Tongue (tissue), 2 donors: ENCODE data around the gene WDR82. TPM values are rescaled to one million over a fixed set of nuclear protein-coding genes. Genes with fewer than 3 reads are reported as not detected.

Experiments used
- DNase-seq: peaks from one replicate; pipeline ENCODE4 v3.0.0-alpha.2; 2015
- total RNA-seq: library from RNA; depleted of rRNA; stranded (reverse); fragments of >200 nt; gene quantifications from one replicate; pipeline ENCODE4 v1.2.3, GENCODE V29; 2014

Gene WDR82
- total RNA-seq, 1 donor from 2014 or later: 95.1 TPM

DNA sequence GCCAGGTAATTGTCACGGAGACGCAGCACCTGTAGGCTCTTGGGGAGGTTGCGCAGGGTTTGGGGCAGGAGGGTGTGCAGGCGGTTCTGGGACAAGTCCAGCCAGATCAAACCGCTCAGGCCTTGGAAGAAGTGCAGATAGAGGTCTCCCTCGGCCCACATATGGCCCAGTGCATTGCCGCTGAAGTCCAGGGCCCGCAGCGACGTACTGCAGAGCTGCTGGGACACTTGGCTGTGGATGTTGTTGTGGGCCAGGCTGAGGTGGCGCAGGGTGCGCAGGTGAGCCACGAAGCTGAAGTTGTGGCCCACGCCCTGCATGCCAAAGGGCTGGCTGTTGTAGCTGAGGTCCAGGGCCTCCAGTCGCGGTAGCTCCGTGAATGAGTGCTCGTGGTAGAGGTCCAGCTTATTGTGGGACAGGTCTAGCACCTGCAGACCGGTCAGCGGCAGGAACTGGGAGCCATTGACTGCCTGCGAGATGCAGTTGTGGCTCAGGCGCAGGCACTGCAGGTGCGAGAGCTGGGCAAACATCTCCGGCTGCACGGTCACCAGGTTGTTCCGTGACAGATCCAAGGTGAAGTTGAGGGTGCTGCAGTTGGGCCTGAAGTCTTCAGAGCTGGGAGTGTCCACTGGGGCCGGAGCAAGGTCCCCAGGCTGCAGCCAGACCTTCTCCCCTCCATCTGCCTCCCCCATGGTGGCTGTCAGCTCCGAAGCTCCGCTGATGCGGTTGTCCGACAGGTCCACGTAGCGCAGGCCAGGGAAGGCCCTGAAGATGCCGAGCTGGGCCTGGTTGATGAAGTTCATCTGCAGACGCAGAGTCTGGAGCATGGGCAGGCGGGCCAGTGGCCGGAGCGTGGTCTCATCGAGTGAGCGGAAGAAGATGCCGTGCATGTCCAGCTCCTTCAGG is 55.9 kb downstream of the WDR82 start:
- no peak for DNase-seq

GRCh38 chr3:52221563-52222318 is 56.7 kb downstream of the WDR82 start:
- no peak for DNase-seq

DNA sequence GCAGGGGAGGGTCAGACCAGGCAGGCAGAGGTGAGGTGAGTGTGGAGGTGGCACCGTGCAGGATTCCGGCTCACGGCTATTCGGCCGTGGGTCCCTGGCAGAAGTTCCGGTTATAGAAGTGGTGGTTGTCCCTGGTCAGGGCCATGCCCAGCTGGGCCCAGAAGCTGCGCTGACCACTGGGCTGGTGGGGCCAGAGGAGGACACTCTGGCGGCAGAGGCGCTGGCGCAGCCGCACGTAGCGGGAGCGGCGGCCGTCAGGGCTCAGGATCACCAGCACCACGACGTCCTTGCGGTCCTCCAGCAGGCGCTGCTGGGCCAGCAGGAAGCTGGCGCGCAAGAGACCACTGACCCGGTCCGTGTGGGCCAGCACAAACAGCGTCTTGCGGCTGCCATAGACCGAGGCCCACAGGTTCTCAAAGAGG is 57.3 kb downstream of the WDR82 start:
- no peak for DNase-seq

GRCh38 chr3:52220380-52221026 is 57.9 kb downstream of the WDR82 start:
- DNase-seq: peak; percentile 91

DNA sequence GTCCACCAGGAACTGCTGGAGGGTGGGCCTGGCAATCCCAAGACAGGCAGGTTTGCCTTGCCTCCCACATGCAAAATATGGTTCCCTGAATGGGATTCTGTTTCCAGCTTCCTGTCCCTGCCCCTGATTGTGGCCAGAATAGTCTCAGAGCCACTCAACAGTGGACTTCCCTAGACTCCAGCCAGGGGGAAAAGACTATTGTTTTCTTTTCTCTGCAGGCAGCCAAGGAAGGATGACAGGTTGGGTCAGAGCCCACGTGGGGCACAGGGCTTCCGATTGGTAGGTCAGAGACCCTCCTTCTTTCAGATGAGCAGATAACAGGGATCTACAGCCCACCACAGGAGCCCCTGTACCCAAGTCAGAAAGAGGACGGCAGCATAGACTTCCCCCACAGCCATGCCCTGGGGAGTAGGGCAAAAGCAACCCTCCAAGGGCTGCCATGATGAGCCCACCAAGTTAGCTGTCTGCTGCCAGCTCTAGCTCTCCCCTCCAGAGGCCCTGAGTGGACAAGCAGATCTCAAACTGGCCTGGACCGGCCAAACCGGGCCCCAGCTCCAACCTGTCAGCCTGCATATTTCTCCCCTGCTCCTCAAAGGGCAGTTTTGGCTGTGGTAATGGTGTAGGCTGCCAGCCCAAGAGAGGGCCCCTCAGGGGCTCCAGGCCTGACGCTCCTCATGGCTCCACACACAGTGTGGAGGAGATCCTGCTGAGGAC is 59.4 kb downstream of the WDR82 start:
- DNase-seq: no peak

GRCh38 chr3:52218454-52218853 is 60.0 kb downstream of the WDR82 start:
- no peak for DNase-seq

DNA sequence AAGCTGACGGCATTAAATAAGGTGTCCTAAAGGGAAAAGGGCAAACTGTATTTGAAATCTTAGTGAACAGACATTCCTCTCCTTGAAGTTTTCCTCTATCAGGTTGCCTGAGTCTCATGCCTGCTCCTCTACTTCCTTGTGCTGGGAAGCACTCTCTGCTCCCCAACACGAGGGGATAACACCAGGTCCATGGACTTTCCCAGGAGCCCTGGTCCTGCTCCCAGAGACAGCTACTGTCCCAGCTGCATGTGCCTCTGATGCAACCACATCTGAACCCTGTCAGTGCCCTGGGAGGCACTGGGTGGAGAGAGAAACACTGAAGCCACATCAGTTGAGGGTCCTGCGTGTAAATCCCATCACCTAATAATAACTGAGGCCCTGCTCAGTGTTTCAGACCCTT is 60.4 kb downstream of the WDR82 start:
- no peak for DNase-seq

DNA sequence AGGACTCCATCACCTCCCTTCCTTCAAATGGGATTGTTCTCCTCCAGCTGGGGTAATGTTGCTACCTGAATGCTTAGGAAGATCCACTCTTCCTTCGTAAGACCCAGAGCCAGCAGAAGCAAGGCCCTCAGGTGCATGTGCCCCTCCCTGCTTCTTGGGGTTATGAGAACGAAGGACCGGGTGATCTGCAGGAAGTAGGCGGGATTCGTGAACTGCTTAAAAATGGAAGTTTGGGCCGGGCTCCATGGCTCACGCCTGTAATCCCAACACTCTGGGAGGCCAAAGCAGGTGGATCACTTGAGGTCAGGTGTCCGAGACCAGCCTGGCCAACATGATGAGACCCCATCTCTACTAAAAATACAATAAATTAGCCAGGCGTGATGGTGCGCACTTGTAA is 61.0 kb downstream of the WDR82 start:
- no peak for DNase-seq

DNA sequence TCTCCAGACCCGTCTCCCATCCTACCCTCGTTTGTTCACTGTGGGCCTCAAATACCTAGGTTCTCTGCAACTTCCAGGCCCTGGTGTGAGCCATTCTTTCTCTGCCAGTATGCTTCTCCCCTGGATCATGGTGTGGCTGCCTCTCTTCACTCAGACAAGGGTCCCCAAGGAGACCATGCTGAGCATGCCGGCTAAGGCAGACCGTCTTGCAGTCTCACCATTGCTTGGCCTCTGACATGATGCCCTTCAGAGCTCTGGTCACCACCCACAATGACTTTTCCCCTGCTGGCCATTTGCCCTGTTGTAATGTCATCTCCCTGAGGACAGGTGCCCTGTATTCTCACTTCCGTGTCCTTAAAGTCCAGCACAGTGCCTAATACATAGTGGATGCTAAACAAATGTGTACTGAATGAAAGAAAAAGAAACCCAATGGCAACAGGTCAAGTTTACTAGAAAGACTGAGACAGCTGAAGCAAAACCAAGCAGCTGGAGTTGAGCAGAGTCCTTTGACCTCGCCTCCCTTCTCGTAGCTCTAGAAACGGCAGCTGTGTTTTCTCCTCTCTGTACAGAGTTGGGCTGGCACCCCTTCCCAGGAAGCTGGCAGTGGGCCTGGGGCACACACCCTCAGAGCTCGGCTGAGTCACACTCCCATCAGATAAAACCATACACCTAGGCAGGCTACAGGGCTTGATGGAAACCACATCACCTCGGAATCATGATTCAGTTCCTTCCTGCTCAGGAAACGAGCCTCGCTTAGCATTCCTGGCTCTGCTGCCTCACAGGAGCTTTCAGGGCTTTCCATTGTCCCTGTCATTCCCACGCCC is 61.7 kb downstream of the WDR82 start:
- peak; percentile 96 for DNase-seq

DNA sequence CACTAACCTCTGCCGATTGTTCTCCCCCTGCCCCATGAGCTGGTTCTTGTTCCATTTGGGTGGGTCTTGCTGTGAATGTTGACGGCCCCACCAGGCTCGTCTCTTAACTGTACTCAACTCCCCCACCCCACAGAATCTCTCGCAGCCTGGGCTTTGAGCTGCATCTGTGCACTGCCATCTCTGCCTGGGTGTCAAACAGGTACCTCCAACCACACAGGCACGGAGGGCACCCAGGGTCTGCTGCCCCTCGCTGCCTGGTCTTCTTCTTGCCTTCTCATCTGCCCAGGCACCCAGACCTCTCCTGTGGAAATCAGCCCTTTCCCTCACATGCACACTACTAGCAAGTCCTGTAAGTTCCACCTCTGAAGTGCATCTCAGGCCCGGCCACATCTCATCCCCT is 63.1 kb downstream of the WDR82 start:
- no peak for DNase-seq

- DNase-seq: no peak
Measured at GRCh38 chr3:52213901-52214300, 64.5 kb downstream of the WDR82 start.

- DNase-seq: no peak
Measured at GRCh38 chr3:52213005-52213404, 65.4 kb downstream of the WDR82 start.

GRCh38 chr3:52211268-52211891 is 67.1 kb downstream of the WDR82 start:
- DNase-seq: no peak

GRCh38 chr3:52210550-52211046 is 67.9 kb downstream of the WDR82 start:
- DNase-seq: peak; percentile 43

GRCh38 chr3:52210037-52210436 is 68.4 kb downstream of the WDR82 start:
- DNase-seq: no peak

- no peak for DNase-seq
Measured at GRCh38 chr3:52208556-52208955, 69.9 kb downstream of the WDR82 start.

DNA sequence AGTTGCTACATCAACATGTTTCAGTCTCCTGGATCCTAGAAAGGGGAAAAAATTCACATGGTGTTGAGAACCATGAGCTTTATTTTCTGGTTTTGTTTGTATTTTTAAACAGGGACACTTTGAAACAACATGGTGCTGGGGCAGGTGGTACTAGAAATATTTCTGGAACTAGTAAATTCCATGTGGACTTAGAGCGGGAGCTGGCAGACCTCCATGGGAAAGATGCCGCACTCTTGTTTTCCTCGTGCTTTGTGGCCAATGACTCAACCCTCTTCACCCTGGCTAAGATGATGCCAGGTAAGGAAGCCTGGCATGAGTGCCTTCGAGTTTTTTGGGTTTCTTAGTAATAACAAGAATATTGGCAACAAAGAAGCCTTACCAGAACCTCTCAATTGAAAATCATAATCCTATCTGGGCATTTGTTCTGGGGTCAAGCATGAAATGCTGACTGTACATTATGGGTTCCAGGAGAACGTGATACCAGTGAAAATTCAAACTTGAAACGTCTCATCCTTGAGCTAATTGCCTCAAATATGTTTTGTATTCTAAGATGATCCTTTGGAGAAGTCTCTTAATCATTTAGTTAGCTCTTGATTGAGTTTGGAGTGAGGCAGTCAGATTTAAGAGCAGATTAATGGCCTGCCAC is 72.6 kb downstream of the WDR82 start:
- DNase-seq: no peak
